Right lobe of liver (tissue), 6 donors: Measurements from ENCODE around the gene CCNF. TPM values are rescaled to one million over a fixed set of nuclear protein-coding genes. Genes with fewer than 3 reads are reported as not detected.
A peak's percentile ranks its signal among the peaks of the same experiment; 100 is the strongest.

Source experiments
- ATAC-seq, 4 donors: fragments of 200-7000 bp; cut with Tn5 transposase; one replicate each; pipeline ENCODE4 v1.9.1; 2020; ENCODE audit warnings: mild to moderate bottlenecking in 4 of 4, moderate library complexity in 4 of 4
- DNase-seq, 3 donors: peaks; one replicate each; pipeline ENCODE4 v3.0.0-alpha.2; 2020
- H3K27ac ChIP-seq, 3 donors: fragments of 200-600 bp; one replicate each; pipeline ENCODE4 v1.8.0; 2022
- H3K27me3 ChIP-seq, 2 donors: fragments of 200-600 bp; one replicate each; pipeline ENCODE4 v1.8.0; 2022
- H3K36me3 ChIP-seq, 4 donors: fragments of 200-600 bp; sonication (generic) in 1 of 4; one replicate each; pipeline versions ENCODE4 v1.5.1 to v1.8.0; 2017 to 2022; ENCODE audit warnings: control low read depth in 1 of 4
- H3K4me1 ChIP-seq, 4 donors: fragments of 200-600 bp; sonication (generic) in 1 of 4; one replicate each; pipeline versions ENCODE4 v1.5.1 to v1.8.0; 2017 to 2022; ENCODE audit warnings: control low read depth in 1 of 4
- H3K4me3 ChIP-seq, 3 donors: fragments of 200-600 bp; one replicate each; pipeline ENCODE4 v1.8.0; 2022
- H3K9me3 ChIP-seq, 4 donors: fragments of 200-600 bp; sonication (generic) in 1 of 4; one replicate each; pipeline versions ENCODE4 v1.5.1 to v1.8.0; 2017 to 2022; ENCODE audit warnings: control low read depth in 1 of 4
- CTCF ChIP-seq, 4 donors: fragments of 200-600 bp in 3 of 4; fragments of 450-650 bp in 1 of 4; IDR thresholded peaks; one replicate each; pipeline versions ENCODE4 v1.5.1 to v1.8.0; 2016 to 2022; ENCODE audit warnings: antibody characterized with exemption in 4 of 4, mild to moderate bottlenecking in 2 of 4
- POLR2A ChIP-seq: fragments of 450-650 bp; IDR thresholded peaks from one replicate; pipeline ENCODE4 v1.6.1; 2017; ENCODE audit warnings: antibody characterized with exemption, mild to moderate bottlenecking
- WGBS: methylation state at CpG from one replicate; pipeline ENCODE4 v1.1.6; 2018; ENCODE audit warnings: low coverage, low lambda C conversion rate; ENCODE audit not compliant: insufficient coverage; ENCODE audit errors: missing lambda C conversion rate; 5-methylcytosine and 5-hydroxymethylcytosine counted together
- intact Hi-C, 2 donors: fragments of 100-400 bp; cut with DNase I; formaldehyde crosslinking; loops; one replicate each; pipeline versions ENCODE4 v1.11.2 to v1.14.1; 2022
- total RNA-seq, 6 experiments: library from RNA; depleted of rRNA in 2 of 6; stranded (reverse); fragments of >200 nt in 2 of 6; fragmentation: NEBNext Ultra II Directional in 3 of 6; extraction: Animal tissue kit (Norgen Biotek cat#: 25700) in 3 of 6; gene quantifications; one replicate each; pipeline versions ENCODE4 v1.1.0 to v1.2.4, GENCODE V29; 2016 to 2023
- donor health status: DM: no; HTN: yes; CAD: no.
- donor health status: DM: no; HTN: no; CAD: no.
- donor health status: DM: no; HTN: no; CAD: no.
- donor health status: DM: no; HTN: yes; CAD: no.
- donor health status: DM: no; HTN: yes; CAD: no.

CCNF gene
- total RNA-seq, 6 experiments from 2014 or later = 1.3 to 2.7 (median 1.7) TPM

- TF ChIP-seq CTCF (IDR thresholded peaks at IDR 0.05) (no peak), POLR2A (no peak)
- DNase-seq (peak in 2 of 3 donors; percentile 64 to 86), ATAC-seq (peak in 3 of 4 donors; percentile 20 to 39 (median 24))
- 28% methylated on average over 5 of the region's 15 CpGs for WGBS
- peaks cover 0 to 43% (median 21%) of the 10 kb centered on the region in 4 donors for H3K4me1 ChIP-seq
- peak overlapping the region in 1 of 3 donors; percentile 36 for H3K27ac ChIP-seq
- H3K4me3 ChIP-seq = no peak overlapping the region
- no peaks in the 10 kb centered on the region for H3K27me3 ChIP-seq
- H3K36me3 ChIP-seq = no peaks in the 10 kb centered on the region
- intact Hi-C loops = loop anchor here (5.0 to 10.0 kb wide), 2 partner anchors 64 to 156 kb away; partner anchors contain the start of gene ABCA3 (in 1 of the 2)
- H3K9me3 ChIP-seq = no peaks in the 10 kb centered on the region
Measured at GRCh38 chr16:2498531-2499253, 69.4 kb downstream of the CCNF start.

DNA sequence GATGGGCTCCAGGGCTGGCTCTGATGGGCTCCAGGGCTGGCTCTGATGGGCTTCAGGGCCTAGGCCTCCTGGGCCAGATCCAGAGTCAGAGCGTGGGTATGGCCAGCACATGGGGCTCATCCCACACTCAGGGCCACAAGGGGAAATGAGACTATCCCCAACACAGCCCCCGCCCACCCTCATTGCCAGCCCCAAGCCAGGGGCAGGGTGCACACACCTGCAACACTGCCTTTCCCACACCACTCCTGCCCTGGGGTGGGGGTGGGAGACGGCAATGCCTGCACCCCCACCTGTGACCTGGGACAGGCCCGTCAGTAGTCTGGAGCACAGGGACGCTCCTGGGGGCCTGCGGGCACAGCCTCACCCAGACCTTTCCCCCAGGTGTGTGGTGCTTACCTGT lies 70.2 kb downstream of the CCNF start:
- ATAC-seq (no peak), DNase-seq (no peak)
- no peaks in the 10 kb centered on the region for H3K36me3 ChIP-seq
- intact Hi-C loops = loop anchor here (5.0 to 10.0 kb wide), 2 partner anchors 65 to 157 kb away; partner anchors contain the start of gene ABCA3 (in 1 of the 2)
- H3K27me3 ChIP-seq = no peaks in the 10 kb centered on the region
- no peak overlapping the region for H3K4me3 ChIP-seq
- peaks cover 0 to 44% (median 23%) of the 10 kb centered on the region in 4 donors for H3K4me1 ChIP-seq
- no peak overlapping the region for H3K27ac ChIP-seq
- TF ChIP-seq POLR2A = no peak
- no peak for TF ChIP-seq CTCF (IDR thresholded peaks at IDR 0.05)
- WGBS = 70% methylated on average over 2 of the region's 6 CpGs
- no peaks in the 10 kb centered on the region for H3K9me3 ChIP-seq

DNA sequence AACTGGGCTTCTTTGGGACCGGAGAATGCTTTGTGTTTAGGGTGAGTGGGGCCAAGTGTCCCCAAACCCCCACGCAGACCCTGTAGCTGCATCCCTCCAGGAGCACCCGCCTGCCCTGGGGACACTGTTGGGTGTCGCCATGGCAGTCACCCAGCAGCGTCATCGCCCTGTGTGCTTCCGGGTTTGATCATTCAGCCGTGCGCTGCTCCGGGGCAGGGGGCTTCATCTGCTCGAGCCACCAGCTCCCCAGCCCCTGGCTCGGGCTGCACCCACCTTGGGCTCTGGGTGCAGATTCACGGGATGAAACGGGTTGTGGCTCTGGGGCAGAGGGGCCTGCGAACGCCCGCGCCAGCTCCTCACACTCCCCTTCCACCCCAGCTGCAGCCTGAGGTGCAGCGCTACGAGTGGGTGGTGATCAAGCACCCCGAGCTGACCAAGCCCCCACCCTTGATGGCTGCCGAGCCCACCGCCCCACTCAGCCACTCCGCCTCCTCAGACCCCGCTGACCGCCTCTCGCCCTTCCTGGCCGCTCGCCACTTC lies 70.7 kb downstream of the CCNF start:
- ATAC-seq (no peak), DNase-seq (no peak)
- no peaks in the 10 kb centered on the region for H3K36me3 ChIP-seq
- H3K4me3 ChIP-seq = no peak overlapping the region
- intact Hi-C loops = loop anchor here (5.0 to 10.0 kb wide), 3 partner anchors 65 to 305 kb away; partner anchors contain the start of genes ABCA3 (in 2 of the 2) and CASKIN1 (in 2 of the 2)
- WGBS = 100% methylated on average over 2 of the region's 29 CpGs
- TF ChIP-seq POLR2A = no peak
- no peak for TF ChIP-seq CTCF (IDR thresholded peaks at IDR 0.05)
- H3K4me1 ChIP-seq = peaks cover 0 to 44% (median 23%) of the 10 kb centered on the region in 4 donors
- no peaks in the 10 kb centered on the region for H3K27me3 ChIP-seq
- H3K9me3 ChIP-seq = no peaks in the 10 kb centered on the region
- no peak overlapping the region for H3K27ac ChIP-seq

DNA sequence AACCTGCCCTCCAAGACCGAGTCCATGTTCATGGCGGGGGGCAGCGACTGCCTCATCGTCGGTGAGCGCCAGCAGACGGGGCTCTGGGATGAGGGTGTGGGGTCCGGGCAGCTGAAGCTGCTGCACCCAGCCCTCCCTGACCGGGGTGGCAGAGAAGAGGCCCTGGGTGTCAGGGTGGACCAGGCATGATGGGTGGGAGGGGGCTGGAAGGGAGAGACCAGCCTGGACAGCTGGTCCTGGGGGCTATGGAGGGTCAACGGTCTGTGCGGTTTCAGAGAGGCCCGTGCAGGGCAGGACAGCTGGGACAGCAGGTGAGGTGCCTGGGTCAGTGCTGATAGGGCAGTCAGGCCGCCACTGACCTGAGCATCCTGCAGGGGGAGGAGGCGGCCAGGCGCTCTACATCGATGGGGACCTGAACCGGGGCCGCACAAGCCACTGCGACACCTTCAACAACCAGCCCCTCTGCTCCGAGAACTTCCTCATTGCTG lies 71.2 kb downstream of the CCNF start:
- Histone ChIP-seq H3K27ac (no peak overlapping the region), H3K36me3 (no peaks in the 10 kb centered on the region), H3K4me1 (peaks cover 0 to 44% (median 23%) of the 10 kb centered on the region in 4 donors), H3K4me3 (no peak overlapping the region), H3K27me3 (no peaks in the 10 kb centered on the region), H3K9me3 (no peaks in the 10 kb centered on the region)
- WGBS = 81% methylated on average over 8 of the region's 20 CpGs
- no peak for ATAC-seq
- DNase-seq = no peak
- intact Hi-C loops = loop anchor here (5.0 to 10.0 kb wide), 2 partner anchors 158 to 306 kb away; partner anchors contain the start of genes CASKIN1 (in 2 of the 2) and ABCA3 (in 1 of the 2)
- TF ChIP-seq CTCF (IDR thresholded peaks at IDR 0.05) = no peak
- no peak for TF ChIP-seq POLR2A
